Activated T-helper 17 cell treated with anti-CD3 and anti-CD28 coated beads, Interleukin-2, amount 50 U/mL, for 72 hours (primary cell): Measurements from ENCODE around the gene PKIG. TPM values are rescaled to one million over a fixed set of nuclear protein-coding genes. Genes with fewer than 3 reads are reported as not detected.

Source experiments
- ATAC-seq: fragments of 150-1000 bp; cut with Tn5 transposase; replicated peaks from 2 replicates; pipeline ENCODE4 v1.10.0; 2021; ENCODE audit warnings: mild to moderate bottlenecking, moderate library complexity
- H3K27ac Mint-ChIP-seq: one replicate; pipeline ENCODE4 v1.8.0; 2022; ENCODE audit warnings: mixed read lengths
- H3K27me3 Mint-ChIP-seq: one replicate; pipeline ENCODE4 v1.8.0; 2022; ENCODE audit warnings: mixed read lengths
- H3K36me3 Mint-ChIP-seq: one replicate; pipeline ENCODE4 v1.8.0; 2022; ENCODE audit warnings: low read depth, mild to moderate bottlenecking, mixed read lengths
- H3K4me1 Mint-ChIP-seq: one replicate; pipeline ENCODE4 v1.8.0; 2022; ENCODE audit warnings: mixed read lengths
- H3K4me3 Mint-ChIP-seq: one replicate; pipeline ENCODE4 v1.8.0; 2022; ENCODE audit warnings: mild to moderate bottlenecking, mixed read lengths
- H3K9me3 Mint-ChIP-seq: one replicate; pipeline ENCODE4 v1.8.0; 2022; ENCODE audit warnings: mixed read lengths
- total RNA-seq, 2 donors: library from RNA; stranded (reverse); gene quantifications; one replicate each; pipeline ENCODE4 v1.2.3, GENCODE V29; 2022

Gene PKIG
- total RNA-seq, 2 donors from 2014 or later, result 4.4 to 11.9 TPM

DNA sequence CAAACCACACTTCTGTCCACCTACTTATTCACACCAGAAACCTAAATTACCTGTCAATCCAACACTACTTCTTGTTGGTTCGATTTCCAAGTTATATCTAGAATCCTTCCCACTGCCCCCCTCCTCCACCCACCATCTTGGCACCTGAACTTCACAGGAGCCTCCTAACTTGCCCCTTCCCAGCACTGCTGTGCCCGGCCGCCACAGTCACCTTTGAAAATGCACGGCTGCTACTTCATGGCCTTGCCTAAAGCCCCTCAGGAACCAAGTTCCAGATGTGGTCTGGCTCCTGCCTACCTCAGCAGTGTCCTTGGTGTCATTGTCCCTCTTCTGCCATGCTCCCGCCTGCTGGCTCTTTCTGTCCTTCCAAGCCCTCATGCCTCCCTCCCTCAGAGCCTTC is 31.2 kb downstream of the PKIG start:
- ATAC-seq, result no peak
- peak overlapping the region; percentile 82 for H3K27ac Mint-ChIP-seq
- no peaks in the 10 kb centered on the region for H3K27me3 Mint-ChIP-seq
- peaks cover 22% of the 10 kb centered on the region for H3K4me1 Mint-ChIP-seq
- H3K36me3 Mint-ChIP-seq, result peaks cover 22% of the 10 kb centered on the region
- no peak overlapping the region for H3K4me3 Mint-ChIP-seq
- H3K9me3 Mint-ChIP-seq, result no peaks in the 10 kb centered on the region

- H3K9me3 Mint-ChIP-seq, result no peaks in the 10 kb centered on the region
- H3K27me3 Mint-ChIP-seq, result no peaks in the 10 kb centered on the region
- peaks cover 30% of the 10 kb centered on the region for H3K36me3 Mint-ChIP-seq
- H3K27ac Mint-ChIP-seq, result peak overlapping the region; percentile 82
- peaks cover 22% of the 10 kb centered on the region for H3K4me1 Mint-ChIP-seq
- H3K4me3 Mint-ChIP-seq, result no peak overlapping the region
- ATAC-seq, result no peak
Measured at GRCh38 chr20:44614525-44614924, 32.1 kb downstream of the PKIG start.

DNA sequence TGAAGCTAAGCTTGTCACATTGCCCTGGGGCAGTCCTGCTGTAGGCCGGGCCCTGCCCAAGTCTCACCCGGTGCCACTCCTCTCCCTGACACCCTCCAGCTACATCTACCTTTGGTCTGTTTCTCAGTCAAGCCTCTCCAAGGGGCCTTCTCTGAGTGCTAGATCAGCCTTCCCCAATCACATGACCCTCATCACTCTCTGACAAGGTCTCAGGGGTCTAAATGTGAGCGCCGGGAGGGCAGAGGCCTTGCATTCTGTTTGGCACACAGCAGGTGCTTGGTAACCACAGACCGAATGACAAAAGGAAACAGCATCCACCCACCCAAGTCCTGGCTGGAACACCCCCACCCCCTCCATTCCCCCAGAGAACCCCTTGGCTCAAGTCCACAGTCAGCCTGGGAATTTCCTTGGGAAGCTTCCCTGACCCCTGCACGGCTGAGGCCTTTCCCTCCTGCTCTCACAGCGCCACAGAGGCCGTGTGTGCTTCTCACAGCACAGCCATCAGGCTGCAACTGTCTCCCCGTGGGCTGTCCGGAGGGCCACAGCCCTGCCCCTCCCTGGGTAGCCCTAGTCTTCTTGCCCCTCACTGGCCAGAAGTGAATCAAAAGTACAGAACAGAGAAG is 32.9 kb downstream of the PKIG start:
- H3K4me3 Mint-ChIP-seq, result peak overlapping the region; percentile 16
- peak overlapping the region; percentile 82 for H3K27ac Mint-ChIP-seq
- no peaks in the 10 kb centered on the region for H3K27me3 Mint-ChIP-seq
- H3K4me1 Mint-ChIP-seq, result peaks cover 22% of the 10 kb centered on the region
- H3K36me3 Mint-ChIP-seq, result peaks cover 38% of the 10 kb centered on the region
- H3K9me3 Mint-ChIP-seq, result no peaks in the 10 kb centered on the region
- peak; percentile 18 for ATAC-seq

DNA sequence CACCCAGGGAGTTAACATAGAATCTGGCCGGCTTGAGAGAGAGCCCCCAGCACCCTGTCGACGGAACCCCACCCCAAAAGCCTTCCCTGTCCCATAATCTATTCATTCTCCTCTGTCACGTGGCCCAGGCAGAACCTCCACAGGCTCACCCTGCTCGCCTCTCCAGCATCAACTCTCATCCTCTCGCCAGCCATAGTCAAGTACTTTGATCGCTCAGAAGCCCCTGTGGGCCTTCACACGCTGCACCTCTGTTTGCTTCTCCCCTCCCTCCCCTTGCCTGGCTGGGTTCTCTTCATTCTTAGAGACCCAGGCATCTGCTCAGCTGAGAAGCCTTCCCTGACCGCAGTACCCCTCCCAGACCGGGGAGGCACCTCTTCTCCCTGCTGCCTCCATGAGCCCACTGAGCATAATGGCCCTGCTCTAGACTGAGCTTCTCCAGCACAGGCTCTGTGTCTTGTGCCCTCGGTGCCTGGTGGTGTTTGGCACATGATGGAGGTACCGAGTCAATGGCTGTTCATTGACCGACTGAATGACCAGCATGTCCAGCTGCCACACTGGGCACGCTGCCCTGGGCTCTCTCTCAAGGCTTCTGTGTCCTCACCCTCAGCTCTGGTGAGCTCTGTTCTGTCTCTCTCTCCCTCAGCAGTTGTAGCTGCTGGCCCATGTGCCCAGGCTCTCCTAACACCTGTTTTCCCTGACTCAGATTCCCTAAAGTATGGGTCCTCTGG is 33.7 kb downstream of the PKIG start:
- H3K4me3 Mint-ChIP-seq, result peak overlapping the region; percentile 15
- H3K36me3 Mint-ChIP-seq, result peaks cover 45% of the 10 kb centered on the region
- peaks cover 22% of the 10 kb centered on the region for H3K4me1 Mint-ChIP-seq
- H3K27ac Mint-ChIP-seq, result peak overlapping the region; percentile 82
- ATAC-seq, result no peak
- no peaks in the 10 kb centered on the region for H3K9me3 Mint-ChIP-seq
- no peaks in the 10 kb centered on the region for H3K27me3 Mint-ChIP-seq

DNA sequence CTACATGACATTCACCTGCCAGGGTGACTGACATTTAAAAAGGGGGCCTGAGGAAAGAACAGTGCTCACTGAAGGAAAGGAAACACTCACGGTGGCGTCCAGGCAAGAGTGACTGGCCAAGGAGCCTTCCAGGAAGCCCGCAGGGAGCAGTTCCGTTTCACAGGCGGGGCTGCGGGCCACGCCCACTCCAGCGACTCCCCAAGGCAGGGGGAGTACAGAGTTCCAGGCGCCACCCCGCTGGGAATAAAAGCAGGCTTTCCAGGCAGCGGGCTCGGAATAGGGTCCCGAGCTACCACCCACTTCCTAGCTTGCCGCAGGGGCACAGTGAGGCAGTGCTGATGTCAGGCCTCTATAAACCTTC is 34.2 kb downstream of the PKIG start:
- ATAC-seq, result no peak
- Mint-ChIP-seq H3K4me1 (peaks cover 22% of the 10 kb centered on the region), H3K9me3 (no peaks in the 10 kb centered on the region), H3K27me3 (no peaks in the 10 kb centered on the region), H3K36me3 (peaks cover 51% of the 10 kb centered on the region), H3K27ac (peak overlapping the region; percentile 82), H3K4me3 (no peak overlapping the region)

GRCh38 chr20:44618318-44618731 is 35.9 kb downstream of the PKIG start:
- H3K4me1 Mint-ChIP-seq, result peaks cover 22% of the 10 kb centered on the region
- peak overlapping the region; percentile 40 for H3K4me3 Mint-ChIP-seq
- peaks cover 68% of the 10 kb centered on the region for H3K36me3 Mint-ChIP-seq
- peak overlapping the region; percentile 61 for H3K27ac Mint-ChIP-seq
- H3K9me3 Mint-ChIP-seq, result no peaks in the 10 kb centered on the region
- no peaks in the 10 kb centered on the region for H3K27me3 Mint-ChIP-seq
- ATAC-seq, result peak; percentile 85

GRCh38 chr20:44619294-44619693 is 36.9 kb downstream of the PKIG start:
- H3K27ac Mint-ChIP-seq, result peak overlapping the region; percentile 49
- no peak for ATAC-seq
- H3K27me3 Mint-ChIP-seq, result no peaks in the 10 kb centered on the region
- peaks cover 68% of the 10 kb centered on the region for H3K36me3 Mint-ChIP-seq
- peaks cover 22% of the 10 kb centered on the region for H3K4me1 Mint-ChIP-seq
- H3K9me3 Mint-ChIP-seq, result no peaks in the 10 kb centered on the region
- no peak overlapping the region for H3K4me3 Mint-ChIP-seq

- Mint-ChIP-seq H3K4me1 (peaks cover 21% of the 10 kb centered on the region), H3K36me3 (peaks cover 71% of the 10 kb centered on the region), H3K4me3 (no peak overlapping the region), H3K9me3 (no peaks in the 10 kb centered on the region), H3K27ac (no peak overlapping the region), H3K27me3 (no peaks in the 10 kb centered on the region)
- no peak for ATAC-seq
Measured at GRCh38 chr20:44620030-44620429, 37.7 kb downstream of the PKIG start.

DNA sequence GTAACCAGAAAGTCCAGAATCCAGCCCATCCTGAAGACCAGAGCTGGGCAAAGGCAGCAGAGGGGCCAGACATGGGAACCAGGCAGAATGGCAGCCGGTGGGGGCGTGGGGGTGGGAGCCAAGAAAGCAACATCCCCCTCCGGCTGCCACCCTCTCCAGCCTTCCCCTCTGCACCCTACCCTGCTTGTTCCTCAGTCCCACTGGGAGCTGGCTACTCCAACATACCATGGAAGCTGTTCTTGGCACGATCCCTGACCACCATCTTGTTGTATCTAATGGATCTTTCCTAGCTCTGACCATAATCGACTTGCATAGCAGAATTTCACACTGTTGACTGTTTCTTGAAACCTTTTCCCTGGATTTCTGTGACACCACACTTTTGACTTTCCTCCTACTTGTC is 38.9 kb downstream of the PKIG start:
- Mint-ChIP-seq H3K27me3 (no peaks in the 10 kb centered on the region), H3K4me3 (no peak overlapping the region), H3K4me1 (peaks cover 9% of the 10 kb centered on the region), H3K27ac (no peak overlapping the region), H3K9me3 (no peaks in the 10 kb centered on the region), H3K36me3 (peaks cover 71% of the 10 kb centered on the region)
- no peak for ATAC-seq

- H3K4me3 Mint-ChIP-seq, result no peak overlapping the region
- H3K36me3 Mint-ChIP-seq, result peaks cover 71% of the 10 kb centered on the region
- no peak for ATAC-seq
- peaks cover 7% of the 10 kb centered on the region for H3K4me1 Mint-ChIP-seq
- H3K27ac Mint-ChIP-seq, result no peak overlapping the region
- H3K9me3 Mint-ChIP-seq, result no peaks in the 10 kb centered on the region
- no peaks in the 10 kb centered on the region for H3K27me3 Mint-ChIP-seq
Measured at GRCh38 chr20:44621939-44622338, 39.6 kb downstream of the PKIG start.

GRCh38 chr20:44622501-44623270 is 40.3 kb downstream of the PKIG start:
- Mint-ChIP-seq H3K4me1 (peaks cover 7% of the 10 kb centered on the region), H3K9me3 (no peaks in the 10 kb centered on the region), H3K27me3 (no peaks in the 10 kb centered on the region), H3K36me3 (peaks cover 74% of the 10 kb centered on the region), H3K4me3 (no peak overlapping the region), H3K27ac (no peak overlapping the region)
- no peak for ATAC-seq

GRCh38 chr20:44624152-44624551 is 41.8 kb downstream of the PKIG start:
- Mint-ChIP-seq H3K27ac (no peak overlapping the region), H3K4me1 (no peaks in the 10 kb centered on the region), H3K4me3 (no peak overlapping the region), H3K27me3 (no peaks in the 10 kb centered on the region), H3K36me3 (peaks cover 68% of the 10 kb centered on the region), H3K9me3 (no peaks in the 10 kb centered on the region)
- no peak for ATAC-seq

- no peak for ATAC-seq
- Mint-ChIP-seq H3K4me1 (no peaks in the 10 kb centered on the region), H3K9me3 (no peaks in the 10 kb centered on the region), H3K27me3 (no peaks in the 10 kb centered on the region), H3K4me3 (no peak overlapping the region), H3K27ac (peak overlapping the region; percentile 30), H3K36me3 (peaks cover 63% of the 10 kb centered on the region)
Measured at GRCh38 chr20:44624743-44625271, 42.4 kb downstream of the PKIG start.

DNA sequence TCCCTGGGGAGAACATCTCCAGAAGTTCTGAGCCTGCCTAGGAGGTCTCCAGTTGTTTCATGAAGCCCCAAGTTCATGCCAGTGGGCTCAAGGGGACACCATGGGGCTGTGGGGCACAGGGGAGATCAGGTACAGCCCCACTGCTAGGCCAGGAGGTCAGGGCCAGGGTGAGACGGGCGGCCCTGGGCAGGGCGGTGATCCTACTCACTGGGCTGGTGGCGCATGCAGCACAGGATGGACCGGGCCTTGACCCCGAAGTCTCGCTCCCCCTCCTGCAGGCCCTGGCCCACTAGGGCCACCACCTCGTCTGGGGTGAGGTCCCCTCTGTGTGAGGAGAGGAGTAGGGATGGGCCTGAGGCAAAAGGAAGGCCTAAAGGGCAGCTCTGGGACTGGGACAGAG is 43.0 kb downstream of the PKIG start:
- peaks cover 63% of the 10 kb centered on the region for H3K36me3 Mint-ChIP-seq
- no peak overlapping the region for H3K4me3 Mint-ChIP-seq
- ATAC-seq, result no peak
- H3K9me3 Mint-ChIP-seq, result no peaks in the 10 kb centered on the region
- no peaks in the 10 kb centered on the region for H3K4me1 Mint-ChIP-seq
- no peaks in the 10 kb centered on the region for H3K27me3 Mint-ChIP-seq
- H3K27ac Mint-ChIP-seq, result peak overlapping the region; percentile 30
